MM.1S (cell line): ENCODE measurements around the gene OBSCN.

ENCODE experiments used
- DNase-seq: peaks from one replicate; pipeline ENCODE4 v3.0.0-alpha.2; 2015
- H2AFZ ChIP-seq: fragments of 300-600 bp; sonication (generic); 2 replicates; pipeline ENCODE4 v1.6.0; 2016; ENCODE audit warnings: antibody characterized with exemption, low read length
- H3F3A ChIP-seq: fragments of 300-600 bp; sonication (generic); 2 replicates; pipeline ENCODE4 v1.6.1; 2016; ENCODE audit warnings: mild to moderate bottlenecking, antibody characterized with exemption, low read length, moderate library complexity, mixed read lengths; ENCODE audit not compliant: insufficient read depth
- H3K27ac ChIP-seq: fragments of 300-600 bp; sonication (generic); 2 replicates; pipeline ENCODE4 v1.5.1; 2016; ENCODE audit warnings: mild to moderate bottlenecking, low read length
- H3K27me3 ChIP-seq: fragments of 300-600 bp; sonication (generic); replicated peaks from 2 replicates; pipeline ENCODE4 v1.6.0; 2016; ENCODE audit warnings: low read length; ENCODE audit not compliant: insufficient read depth
- H3K36me3 ChIP-seq: fragments of 300-600 bp; sonication (generic); replicated peaks from 2 replicates; pipeline ENCODE4 v1.6.1; 2016; ENCODE audit warnings: mild to moderate bottlenecking, low read length, mixed read lengths; ENCODE audit not compliant: insufficient read depth
- H3K4me1 ChIP-seq: fragments of 300-600 bp; sonication (generic); 2 replicates; pipeline ENCODE4 v1.6.1; 2016; ENCODE audit warnings: low read length, mixed read lengths
- H3K4me2 ChIP-seq: fragments of 300-600 bp; sonication (generic); 2 replicates; pipeline ENCODE4 v1.6.0; 2016; ENCODE audit warnings: low read depth, low read length
- H3K4me3 ChIP-seq: fragments of 300-600 bp; sonication (generic); 2 replicates; pipeline ENCODE4 v1.5.1; 2016; ENCODE audit warnings: low read length, mixed read lengths
- H3K79me2 ChIP-seq: fragments of 300-600 bp; sonication (generic); 2 replicates; pipeline ENCODE4 v1.6.1; 2016; ENCODE audit warnings: mixed run types, low read length, mixed read lengths
- H3K9ac ChIP-seq: fragments of 300-600 bp; sonication (generic); 2 replicates; pipeline ENCODE4 v1.6.1; 2016; ENCODE audit warnings: low read length, mixed read lengths
- H3K9me2 ChIP-seq: fragments of 300-600 bp; sonication (generic); replicated peaks from 2 replicates; pipeline ENCODE4 v1.6.1; 2016; ENCODE audit warnings: mild to moderate bottlenecking, low read length, mixed read lengths; ENCODE audit not compliant: insufficient read depth
- H3K9me3 ChIP-seq: fragments of 300-600 bp; sonication (generic); replicated peaks from 2 replicates; pipeline ENCODE4 v1.6.1; 2016; ENCODE audit warnings: mild to moderate bottlenecking, low read length, mixed read lengths; ENCODE audit not compliant: insufficient read depth
- H4K20me1 ChIP-seq: fragments of 300-600 bp; sonication (generic); 2 replicates; pipeline ENCODE4 v1.6.1; 2016; ENCODE audit warnings: mild to moderate bottlenecking, low read length, moderate library complexity, mixed read lengths; ENCODE audit not compliant: insufficient read depth
- EZH2 ChIP-seq: fragments of 300-600 bp; sonication (generic); optimal IDR thresholded peaks from 2 replicates; pipeline ENCODE3; 2017; ENCODE audit warnings: low read depth, mild to moderate bottlenecking, antibody characterized with exemption, low read length, mixed read lengths
- EZH2phosphoT487 ChIP-seq: fragments of 300-600 bp; sonication (generic); IDR thresholded peaks from 2 replicates; pipeline ENCODE4 v1.6.1; 2018; ENCODE audit warnings: antibody characterized with exemption, low read length
- TF ChIP-seq, protein P1 (sequence below): fragments of 300-600 bp; sonication (generic); IDR thresholded peaks from 2 replicates; pipeline ENCODE4 v1.5.1; 2016; ENCODE audit warnings: antibody characterized with exemption, low read length, mixed read lengths

OBSCN gene

DNA sequence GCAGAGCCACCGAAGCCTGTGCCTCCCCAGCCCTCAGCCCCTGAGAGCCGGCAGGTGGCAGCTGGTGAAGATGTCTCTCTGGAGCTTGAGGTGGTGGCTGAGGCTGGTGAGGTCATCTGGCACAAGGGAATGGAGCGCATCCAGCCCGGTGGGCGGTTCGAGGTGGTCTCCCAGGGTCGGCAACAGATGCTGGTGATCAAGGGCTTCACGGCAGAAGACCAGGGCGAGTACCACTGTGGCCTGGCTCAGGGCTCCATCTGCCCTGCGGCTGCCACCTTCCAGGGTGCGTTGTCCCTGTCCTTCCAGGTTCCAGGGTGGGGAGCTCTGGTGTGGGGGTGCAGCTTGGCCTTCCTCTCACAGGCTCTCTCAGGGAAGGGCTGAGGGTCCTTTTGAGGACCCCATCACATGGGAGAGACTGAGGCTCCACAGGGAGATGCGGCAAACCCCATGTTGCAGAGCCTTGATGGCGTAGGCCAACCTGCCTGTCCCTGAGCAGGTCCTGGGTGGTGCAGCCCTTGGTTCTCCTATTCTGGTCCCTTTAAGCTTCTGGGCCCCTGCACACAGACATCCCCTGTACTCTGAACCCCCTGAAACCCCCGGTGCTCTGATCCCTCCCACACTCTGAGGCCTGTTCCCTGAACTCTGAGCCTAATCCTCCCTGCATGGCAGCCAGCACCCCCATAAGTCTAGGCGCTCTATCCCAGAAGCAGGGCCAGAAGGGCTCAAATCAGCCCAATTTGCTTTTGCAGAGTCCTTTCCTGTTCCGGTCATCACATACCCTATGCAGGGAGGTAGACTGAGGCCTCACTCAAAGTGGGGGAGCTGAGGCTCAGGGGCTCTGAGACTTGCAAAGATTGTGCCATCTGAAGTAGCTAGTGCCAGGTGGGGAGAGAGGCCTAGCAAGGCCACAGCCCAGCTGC lies 110.3 kb downstream of the OBSCN start:
- no peaks in the 10 kb centered on the region for H3F3A ChIP-seq
- H3K4me3 ChIP-seq: no peak overlapping the region
- no peak overlapping the region for H3K4me2 ChIP-seq
- no peak overlapping the region for H2AFZ ChIP-seq
- DNase-seq: no peak
- no peak overlapping the region for H3K9ac ChIP-seq
- no peaks in the 10 kb centered on the region for H3K9me2 ChIP-seq
- no peaks in the 10 kb centered on the region for H3K36me3 ChIP-seq
- H4K20me1 ChIP-seq: no peaks in the 10 kb centered on the region
- no peak overlapping the region for H3K27ac ChIP-seq
- H3K79me2 ChIP-seq: no peaks in the 10 kb centered on the region
- TF ChIP-seq EZH2phosphoT487 (no peak), EZH2 (no peak)
- TF ChIP-seq, protein P1, sequence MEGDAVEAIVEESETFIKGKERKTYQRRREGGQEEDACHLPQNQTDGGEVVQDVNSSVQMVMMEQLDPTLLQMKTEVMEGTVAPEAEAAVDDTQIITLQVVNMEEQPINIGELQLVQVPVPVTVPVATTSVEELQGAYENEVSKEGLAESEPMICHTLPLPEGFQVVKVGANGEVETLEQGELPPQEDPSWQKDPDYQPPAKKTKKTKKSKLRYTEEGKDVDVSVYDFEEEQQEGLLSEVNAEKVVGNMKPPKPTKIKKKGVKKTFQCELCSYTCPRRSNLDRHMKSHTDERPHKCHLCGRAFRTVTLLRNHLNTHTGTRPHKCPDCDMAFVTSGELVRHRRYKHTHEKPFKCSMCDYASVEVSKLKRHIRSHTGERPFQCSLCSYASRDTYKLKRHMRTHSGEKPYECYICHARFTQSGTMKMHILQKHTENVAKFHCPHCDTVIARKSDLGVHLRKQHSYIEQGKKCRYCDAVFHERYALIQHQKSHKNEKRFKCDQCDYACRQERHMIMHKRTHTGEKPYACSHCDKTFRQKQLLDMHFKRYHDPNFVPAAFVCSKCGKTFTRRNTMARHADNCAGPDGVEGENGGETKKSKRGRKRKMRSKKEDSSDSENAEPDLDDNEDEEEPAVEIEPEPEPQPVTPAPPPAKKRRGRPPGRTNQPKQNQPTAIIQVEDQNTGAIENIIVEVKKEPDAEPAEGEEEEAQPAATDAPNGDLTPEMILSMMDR: no peak
- H3K9me3 ChIP-seq: no peaks in the 10 kb centered on the region
- H3K27me3 ChIP-seq: no peaks in the 10 kb centered on the region
- H3K4me1 ChIP-seq: no peaks in the 10 kb centered on the region

DNA sequence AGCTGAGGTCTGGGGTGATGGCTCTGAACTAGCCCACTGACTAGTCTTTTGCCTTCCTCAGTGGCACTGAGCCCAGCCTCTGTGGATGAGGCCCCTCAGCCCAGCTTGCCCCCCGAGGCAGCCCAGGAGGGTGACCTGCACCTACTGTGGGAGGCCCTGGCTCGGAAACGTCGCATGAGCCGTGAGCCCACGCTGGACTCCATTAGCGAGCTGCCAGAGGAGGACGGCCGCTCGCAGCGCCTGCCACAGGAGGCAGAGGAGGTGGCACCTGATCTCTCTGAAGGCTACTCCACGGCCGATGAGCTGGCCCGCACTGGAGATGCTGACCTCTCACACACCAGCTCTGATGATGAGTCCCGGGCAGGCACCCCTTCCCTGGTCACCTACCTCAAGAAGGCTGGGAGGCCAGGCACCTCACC lies 111.0 kb downstream of the OBSCN start:
- TF ChIP-seq, protein P1: no peak
- TF ChIP-seq EZH2phosphoT487 (no peak), EZH2 (no peak)
- no peak overlapping the region for H3K4me3 ChIP-seq
- H3K4me2 ChIP-seq: no peak overlapping the region
- H3K36me3 ChIP-seq: no peaks in the 10 kb centered on the region
- no peaks in the 10 kb centered on the region for H3K9me2 ChIP-seq
- H3K27ac ChIP-seq: no peak overlapping the region
- no peak overlapping the region for H2AFZ ChIP-seq
- no peaks in the 10 kb centered on the region for H3F3A ChIP-seq
- no peaks in the 10 kb centered on the region for H3K27me3 ChIP-seq
- no peak for DNase-seq
- no peaks in the 10 kb centered on the region for H3K4me1 ChIP-seq
- no peaks in the 10 kb centered on the region for H4K20me1 ChIP-seq
- no peaks in the 10 kb centered on the region for H3K9me3 ChIP-seq
- no peak overlapping the region for H3K9ac ChIP-seq
- no peaks in the 10 kb centered on the region for H3K79me2 ChIP-seq

DNA sequence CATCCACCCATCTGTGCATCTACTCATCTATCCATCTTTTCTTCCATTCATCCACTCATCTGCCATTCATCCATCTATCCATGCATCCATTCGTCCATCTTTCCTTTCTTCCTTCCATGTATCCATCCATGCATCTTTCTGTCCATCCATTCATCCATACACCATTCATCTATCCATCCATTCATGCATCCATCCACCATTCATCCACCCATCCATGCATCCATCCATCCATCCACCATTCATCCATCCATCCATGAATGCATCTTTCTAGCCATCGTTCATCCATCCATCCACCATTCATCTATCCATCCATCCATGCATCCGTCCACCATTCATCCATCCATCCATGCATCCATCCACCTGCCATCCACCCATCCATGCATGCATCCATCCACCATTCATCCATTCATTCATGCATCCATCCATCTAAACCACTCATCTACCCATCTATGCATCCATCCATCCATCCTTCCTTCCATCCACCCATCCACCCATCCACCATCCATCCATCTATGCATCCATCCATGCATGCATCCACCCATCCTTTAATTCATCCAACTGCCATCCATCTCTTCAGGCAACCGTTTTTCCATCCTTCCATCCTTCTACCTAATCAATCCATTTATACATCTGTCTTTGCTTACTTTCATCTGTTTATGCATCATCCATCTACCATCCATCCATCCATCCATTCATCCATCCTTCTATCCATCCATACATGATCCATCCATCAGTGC lies 111.7 kb downstream of the OBSCN start:
- Histone ChIP-seq H3K9me2 (no peaks in the 10 kb centered on the region), H4K20me1 (no peaks in the 10 kb centered on the region), H3K79me2 (no peaks in the 10 kb centered on the region), H3K4me2 (no peak overlapping the region), H2AFZ (no peak overlapping the region), H3K9me3 (no peaks in the 10 kb centered on the region), H3K27me3 (no peaks in the 10 kb centered on the region), H3K36me3 (no peaks in the 10 kb centered on the region), H3K9ac (no peak overlapping the region), H3K27ac (no peak overlapping the region), H3K4me1 (no peaks in the 10 kb centered on the region), H3K4me3 (no peak overlapping the region), H3F3A (no peaks in the 10 kb centered on the region)
- no peak for DNase-seq
- TF ChIP-seq EZH2phosphoT487: no peak
